ENCODE results near the gene BCL6. TPM values are rescaled to one million over a fixed set of nuclear protein-coding genes. Genes with fewer than 3 reads are reported as not detected.

The BCL6 gene
- total and polyA plus RNA-seq, 9 of the 15 experiments (the other 6 are each of a cell fraction or from before 2014, with no cell fraction given) = 0.08 to 3.5 (median 1.6) TPM

- ATAC-seq (no peak), DNase-seq (ENCODE audit: extremely low read depth in 1 of 4, low spot score in 3 of 4) (no peak), FAIRE-seq (no peak)
- in situ Hi-C loops (cut with MboI) = no loop called here
- BruUV-seq (replicated peaks) = no TSS peak
- Histone ChIP-seq H3K4me3 (no peak overlapping the region), H3K27ac (ENCODE audit: extremely low read depth, low read depth, low read length) (no peak overlapping the region), H3K36me3 (ENCODE audit: control insufficient read depth, insufficient read depth, low read length) (no peaks in the 10 kb centered on the region), H3K4me1 (replicated peaks in 1 of 2; ENCODE audit: control insufficient read depth in 2 of 2, insufficient read depth in 2 of 2, low read length in 2 of 2) (no peaks in the 10 kb centered on the region), H4K20me1 (replicated peaks; ENCODE audit: control insufficient read depth, insufficient read depth, low read length) (no peaks in the 10 kb centered on the region), H3K9ac (ENCODE audit: insufficient read depth in 1 of 2, low read depth in 2 of 2, low read length in 2 of 2) (no peak overlapping the region), H3K9me3 (replicated peaks; ENCODE audit: control insufficient read depth, insufficient read depth, low read depth, low read length) (no peaks in the 10 kb centered on the region; the same call in 1 of the 2 replicates), H3K79me2 (ENCODE audit: control insufficient read depth, insufficient read depth, low read length) (no peaks in the 10 kb centered on the region), H3K4me2 (ENCODE audit: insufficient read depth, low read length) (no peak overlapping the region), H3K27me3 (ENCODE audit: control insufficient read depth in 2 of 2, insufficient read depth in 2 of 2, low read length in 2 of 2) (no peaks in the 10 kb centered on the region; a peak in 1 of 5 replicates), H3K9me1 (ENCODE audit: control insufficient read depth, insufficient read depth, low read length) (no peaks in the 10 kb centered on the region), H2AFZ (ENCODE audit: low read depth, low read length) (no peak overlapping the region)
- POLR2A ChIA-PET = interaction anchor here (0.5 kb wide), 1 partner anchor 108 kb away, joined by 3 read pairs; no protein-coding TSS in a partner anchor
- no peak for TF ChIP-seq HMBOX1 (IDR thresholded peaks at IDR 0.05)
- TF ChIP-seq HDAC6 (IDR thresholded peaks at IDR 0.05; ENCODE audit: low read depth, low read length) = no peak
- no peak for TF ChIP-seq SAFB2 (IDR thresholded peaks at IDR 0.05; ENCODE audit: borderline replicate concordance, low read depth, low read length, severe bottlenecking)
- no peak for TF ChIP-seq CREM (IDR thresholded peaks at IDR 0.05; ENCODE audit: low read depth)
- no peak for TF ChIP-seq PRDM10 (IDR thresholded peaks at IDR 0.05; ENCODE audit: partially characterized antibody)
- TF ChIP-seq SAP30 (IDR thresholded peaks at IDR 0.05; ENCODE audit: borderline replicate concordance, insufficient read depth, low read depth, low read length, poor library complexity, severe bottlenecking) = no peak
- no peak for TF ChIP-seq ZNF197 (CRISPR knock-in tag; IDR thresholded peaks at IDR 0.05; ENCODE audit: low read depth)
- TF ChIP-seq PHTF2 (CRISPR knock-in tag; IDR thresholded peaks at IDR 0.05) = no peak
- no peak for TF ChIP-seq SOX6 (IDR thresholded peaks at IDR 0.05)
- no peak for TF ChIP-seq ZNF280B (CRISPR knock-in tag; IDR thresholded peaks at IDR 0.05)
- no peak for TF ChIP-seq ZFX (CRISPR knock-in tag; IDR thresholded peaks at IDR 0.05)
- TF ChIP-seq TRIM24 (IDR thresholded peaks at IDR 0.05) = no peak
- WGBS (ENCODE audit: insufficient coverage, low coverage, missing lambda C conversion rate) = 24% methylated on average over 2 of the region's 2 CpGs
- CTCF ChIA-PET (ENCODE audit: low intra/inter-chr PET ratio) = no interaction called here
- intact Hi-C loops (cut with micrococcal nuclease) = no loop called here
Observed at GRCh38 chr3:187720337-187720670, 25.0 kb downstream of the BCL6 start.
